ENCODE results near the gene EFCC1.

DNA sequence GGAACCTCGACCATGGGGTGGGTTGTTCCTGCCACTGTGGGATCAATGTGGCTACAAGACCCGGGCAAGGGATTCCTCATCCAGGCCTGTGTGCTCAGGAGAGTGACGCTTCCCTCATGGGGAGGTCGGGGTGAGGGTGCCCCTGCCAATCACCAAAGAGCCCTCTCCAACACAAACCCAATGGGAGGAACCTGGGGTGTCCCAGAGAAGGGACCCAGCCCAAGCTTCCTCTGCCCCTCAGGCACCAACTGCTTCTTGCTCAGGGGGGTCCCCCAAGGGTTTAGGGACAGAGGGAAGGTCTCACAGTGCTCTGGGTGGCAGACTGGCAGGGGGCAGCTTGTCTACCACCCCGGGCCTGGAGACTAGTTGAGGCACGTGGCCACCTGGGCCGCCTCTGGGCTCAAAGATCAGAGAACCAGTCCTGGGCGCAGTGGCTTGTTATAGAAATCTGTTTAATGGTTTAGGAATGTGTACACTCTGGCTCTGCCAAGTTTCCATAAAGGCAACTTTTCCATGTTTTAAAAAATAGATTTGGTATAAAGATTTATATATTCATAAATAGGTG, 86.1 kb downstream of the EFCC1 start:
- TF ChIP-seq EZH2 (IDR thresholded peaks at IDR 0.05; ENCODE audit: borderline replicate concordance, low read depth, low read length, poor library complexity, severe bottlenecking) = no peak
- TF ChIP-seq, protein P1, sequence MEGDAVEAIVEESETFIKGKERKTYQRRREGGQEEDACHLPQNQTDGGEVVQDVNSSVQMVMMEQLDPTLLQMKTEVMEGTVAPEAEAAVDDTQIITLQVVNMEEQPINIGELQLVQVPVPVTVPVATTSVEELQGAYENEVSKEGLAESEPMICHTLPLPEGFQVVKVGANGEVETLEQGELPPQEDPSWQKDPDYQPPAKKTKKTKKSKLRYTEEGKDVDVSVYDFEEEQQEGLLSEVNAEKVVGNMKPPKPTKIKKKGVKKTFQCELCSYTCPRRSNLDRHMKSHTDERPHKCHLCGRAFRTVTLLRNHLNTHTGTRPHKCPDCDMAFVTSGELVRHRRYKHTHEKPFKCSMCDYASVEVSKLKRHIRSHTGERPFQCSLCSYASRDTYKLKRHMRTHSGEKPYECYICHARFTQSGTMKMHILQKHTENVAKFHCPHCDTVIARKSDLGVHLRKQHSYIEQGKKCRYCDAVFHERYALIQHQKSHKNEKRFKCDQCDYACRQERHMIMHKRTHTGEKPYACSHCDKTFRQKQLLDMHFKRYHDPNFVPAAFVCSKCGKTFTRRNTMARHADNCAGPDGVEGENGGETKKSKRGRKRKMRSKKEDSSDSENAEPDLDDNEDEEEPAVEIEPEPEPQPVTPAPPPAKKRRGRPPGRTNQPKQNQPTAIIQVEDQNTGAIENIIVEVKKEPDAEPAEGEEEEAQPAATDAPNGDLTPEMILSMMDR (conservative IDR thresholded peaks at IDR 0.05; ENCODE audit: low read depth, low read length) = no peak
